Calu3 (cell line): ENCODE measurements around the gene ATXN8OS. TPM values are rescaled to one million over a fixed set of nuclear protein-coding genes. Genes with fewer than 3 reads are reported as not detected.
"Not testable (repeated sequence)": the region's sequence is repeated elsewhere in the genome, so short reads cannot be mapped to it uniquely, and the experiment has no call there.

Experiments
- BruUV-seq: library from RNA; stranded (reverse); fragments of 400-500 nt; replicated peaks from 2 replicates; lab custom pipeline; 2021; lab: Mats Ljungman, UMichigan
- CTCF ChIA-PET: fragments of 300-600 bp; sonication (Branson Sonifier 250); formaldehyde crosslinking; loops from one replicate; lab custom pipeline; 2022; ENCODE audit warnings: antibody characterized with exemption; lab: Charles Lee
- DNase-seq: peaks from one replicate; pipeline ENCODE4 v3.0.0; 2022
- H3K27ac Mint-ChIP-seq: one replicate; pipeline ENCODE4 v1.8.0; 2022; ENCODE audit warnings: mixed read lengths; ENCODE audit not compliant: unreplicated experiment
- H3K27me3 Mint-ChIP-seq: one replicate; pipeline ENCODE4 v1.8.0; 2022; ENCODE audit warnings: mixed read lengths; ENCODE audit not compliant: unreplicated experiment
- H3K36me3 Mint-ChIP-seq: one replicate; pipeline ENCODE4 v1.8.0; 2022; ENCODE audit warnings: mild to moderate bottlenecking, moderate library complexity, mixed read lengths; ENCODE audit not compliant: insufficient read depth, unreplicated experiment
- H3K4me1 Mint-ChIP-seq: one replicate; pipeline ENCODE4 v1.8.0; 2022; ENCODE audit warnings: mild to moderate bottlenecking, low read depth, mixed read lengths; ENCODE audit not compliant: unreplicated experiment
- H3K4me3 Mint-ChIP-seq: one replicate; pipeline ENCODE4 v1.8.0; 2022; ENCODE audit warnings: mild to moderate bottlenecking, low read depth, moderate library complexity, mixed read lengths; ENCODE audit not compliant: unreplicated experiment
- H3K9me3 Mint-ChIP-seq: one replicate; pipeline ENCODE4 v1.8.0; 2022; ENCODE audit warnings: low read depth, mixed read lengths; ENCODE audit not compliant: unreplicated experiment
- CTCF ChIP-seq: fragments of 200-600 bp; IDR thresholded peaks from one replicate; pipeline ENCODE4 v1.8.0; 2022; ENCODE audit warnings: antibody characterized with exemption; ENCODE audit not compliant: unreplicated experiment
- intact Hi-C: fragments of 100-400 bp; cut with micrococcal nuclease; formaldehyde crosslinking; loops from one replicate; pipeline ENCODE4 v1.10.0; 2022; ENCODE audit not compliant: unreplicated experiment
- total RNA-seq: library from RNA; stranded (reverse); gene quantifications from 2 replicates; pipeline ENCODE4 v1.2.3, GENCODE V29; 2022

ATXN8OS gene
- total RNA-seq, 1 experiment from 2014 or later: not detected

- intact Hi-C loops: no loop called here
- CTCF ChIA-PET: no interaction called here
- H3K4me3 Mint-ChIP-seq: no peak within 1 kb of the TSS
Measured at GRCh38 chr13:70108356-70109105, 905 bp downstream of the ATXN8OS start, which contains the start of gene KLHL1. TSS of gene KLHL1 (minus strand) at chr13:70108452. CDS start at chr13:70107699, 753 bp downstream.

GRCh38 chr13:70117338-70117905, 9.8 kb downstream of the ATXN8OS start:
- no peak for DNase-seq
- Mint-ChIP-seq H3K4me3 (no peak overlapping the region), H3K36me3 (no peaks in the 10 kb centered on the region), H3K27me3 (no peaks in the 10 kb centered on the region), H3K27ac (no peak overlapping the region), H3K9me3 (no peaks in the 10 kb centered on the region), H3K4me1 (no peaks in the 10 kb centered on the region)
- no TSS peak for BruUV-seq
- CTCF ChIA-PET: no interaction called here
- intact Hi-C loops: no loop called here
- TF ChIP-seq CTCF: no peak

More at GRCh38 chr13:70108356-70109105, 905 bp downstream of the ATXN8OS start, which contains the start of gene KLHL1:
- no peak for DNase-seq
- TF ChIP-seq CTCF: no peak
- no TSS peak for BruUV-seq
- Mint-ChIP-seq H3K4me1 (no peaks in the 10 kb centered on the region), H3K27me3 (no peaks in the 10 kb centered on the region), H3K27ac (no peak within 1 kb of the TSS), H3K36me3 (no peaks in the 10 kb centered on the region), H3K9me3 (no peaks in the 10 kb centered on the region)

GRCh38 chr13:70125693-70126092, 18.1 kb downstream of the ATXN8OS start:
- CTCF ChIA-PET: no interaction called here
- no peaks in the 10 kb centered on the region for H3K9me3 Mint-ChIP-seq
- DNase-seq: no peak
- intact Hi-C loops: no loop called here
- H3K4me1 Mint-ChIP-seq: no peaks in the 10 kb centered on the region
- H3K27me3 Mint-ChIP-seq: no peaks in the 10 kb centered on the region
- no peak overlapping the region for H3K4me3 Mint-ChIP-seq
- no TSS peak for BruUV-seq
- H3K27ac Mint-ChIP-seq: no peak overlapping the region
- no peak for TF ChIP-seq CTCF
- no peaks in the 10 kb centered on the region for H3K36me3 Mint-ChIP-seq

GRCh38 chr13:70128098-70128497, 20.5 kb downstream of the ATXN8OS start:
- intact Hi-C loops: no loop called here
- Mint-ChIP-seq H3K36me3 (no peaks in the 10 kb centered on the region), H3K4me1 (no peaks in the 10 kb centered on the region), H3K27me3 (no peaks in the 10 kb centered on the region), H3K4me3 (no peak overlapping the region), H3K9me3 (no peaks in the 10 kb centered on the region), H3K27ac (no peak overlapping the region)
- BruUV-seq: no TSS peak
- CTCF ChIA-PET: no interaction called here
- DNase-seq: no peak
- no peak for TF ChIP-seq CTCF

GRCh38 chr13:70142658-70143057, 35.0 kb downstream of the ATXN8OS start:
- CTCF ChIA-PET, H3K27me3 Mint-ChIP-seq, DNase-seq, H3K36me3 Mint-ChIP-seq, H3K9me3 Mint-ChIP-seq, H3K27ac Mint-ChIP-seq, intact Hi-C loops, BruUV-seq, H3K4me3 Mint-ChIP-seq, H3K4me1 Mint-ChIP-seq: not testable (repeated sequence)
